Muscle of back (tissue), 11 donors: ENCODE results near the gene GABARAP. TPM values are rescaled to one million over a fixed set of nuclear protein-coding genes. Genes with fewer than 3 reads are reported as not detected.

ENCODE experiments used
- DNase-seq, 3 donors: peaks; one replicate each; pipeline versions ENCODE4 v3.0.0 to v3.0.0-alpha.2; 2013
- polyA plus RNA-seq, 10 donors: library from polyadenylated mRNA; unstranded; fragments of 120-200 nt; gene quantifications; one replicate each; pipeline ENCODE4 v1.2.1, GENCODE V29; 2013; ENCODE audit not compliant: insufficient read length in 10 of 10

Gene GABARAP
- polyA plus RNA-seq, 10 donors: 271 to 406 (median 306) TPM

DNA sequence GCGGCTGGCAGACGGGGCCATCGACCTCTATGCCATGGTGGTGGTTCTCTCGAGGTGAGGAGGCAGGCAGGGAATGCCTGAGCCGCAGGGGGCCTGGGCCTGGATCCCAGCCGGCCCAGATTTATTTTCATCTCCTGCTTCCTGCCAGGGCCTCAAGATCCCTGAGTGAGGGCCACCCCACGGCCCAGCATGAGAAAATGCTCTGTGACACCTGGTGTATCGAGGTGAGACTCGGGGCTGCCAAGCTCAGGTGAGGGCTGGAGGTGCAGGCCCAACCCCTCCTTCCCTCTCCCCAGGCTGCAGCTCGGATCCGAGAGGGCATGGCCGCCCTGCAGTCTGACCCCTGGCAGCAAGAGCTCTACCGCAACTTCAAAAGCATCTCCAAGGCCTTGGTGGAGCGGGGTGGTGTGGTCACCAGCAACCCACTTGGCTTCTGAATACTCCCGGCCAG lies 17.6 kb downstream of the GABARAP start:
- DNase-seq: peak in 1 of 3 donors; percentile 7

DNA sequence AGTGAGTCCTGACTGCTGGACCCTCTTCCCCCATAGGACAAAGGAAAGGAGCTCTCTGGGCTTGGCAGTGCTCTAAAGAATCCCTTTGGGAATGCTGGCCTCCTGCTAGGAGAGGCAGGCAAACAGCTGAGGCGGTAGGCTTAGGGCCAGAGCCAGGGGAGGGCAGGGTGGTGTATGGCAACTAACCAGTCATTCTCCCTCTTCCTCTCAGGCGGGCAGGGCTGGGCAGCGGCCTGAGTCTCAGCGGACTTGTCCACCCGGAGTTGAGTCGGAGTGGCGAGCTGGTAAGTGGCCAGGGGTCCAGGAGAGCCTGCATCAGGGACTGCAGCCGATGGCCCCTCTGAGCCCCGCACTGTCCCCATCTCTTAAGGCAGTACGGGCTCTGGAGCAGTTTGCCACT lies 18.1 kb downstream of the GABARAP start:
- peak in 1 of 3 donors; percentile 10 for DNase-seq

DNA sequence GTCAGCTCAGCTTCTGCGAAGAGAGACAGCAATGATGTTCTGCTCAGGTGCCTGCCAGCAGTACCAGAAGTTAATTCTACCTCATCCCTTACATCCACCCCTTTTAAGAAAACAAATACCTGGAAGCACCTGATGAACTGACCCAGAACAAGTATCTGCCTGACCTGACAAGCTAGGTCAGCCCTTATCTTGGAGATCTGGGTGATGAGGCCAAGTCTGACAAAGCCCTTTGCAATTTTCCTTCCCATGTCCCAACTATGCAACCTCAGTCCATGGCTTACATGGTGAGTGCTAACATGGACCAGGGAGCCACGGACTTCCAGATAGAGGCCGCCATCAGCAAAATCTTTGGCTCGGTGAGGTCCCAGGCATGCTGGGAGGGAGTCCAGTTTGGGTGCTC lies 18.9 kb downstream of the GABARAP start:
- DNase-seq: no peak

DNA sequence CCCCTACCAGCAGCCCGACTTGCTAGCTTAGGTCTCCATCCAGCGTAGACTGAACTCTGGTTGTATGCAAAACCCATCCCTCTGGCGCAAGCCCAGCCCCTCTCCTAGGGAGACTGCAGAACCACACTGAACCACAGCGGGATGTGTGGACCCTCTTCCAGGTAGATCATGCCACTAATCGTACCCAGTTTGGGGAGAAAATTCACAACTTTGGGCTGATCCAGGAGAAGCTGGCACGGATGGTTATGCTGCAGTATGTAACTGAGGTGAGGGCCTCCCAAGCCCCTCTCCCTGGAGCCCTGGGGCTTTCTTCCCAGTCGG lies 19.3 kb downstream of the GABARAP start:
- DNase-seq: no peak

DNA sequence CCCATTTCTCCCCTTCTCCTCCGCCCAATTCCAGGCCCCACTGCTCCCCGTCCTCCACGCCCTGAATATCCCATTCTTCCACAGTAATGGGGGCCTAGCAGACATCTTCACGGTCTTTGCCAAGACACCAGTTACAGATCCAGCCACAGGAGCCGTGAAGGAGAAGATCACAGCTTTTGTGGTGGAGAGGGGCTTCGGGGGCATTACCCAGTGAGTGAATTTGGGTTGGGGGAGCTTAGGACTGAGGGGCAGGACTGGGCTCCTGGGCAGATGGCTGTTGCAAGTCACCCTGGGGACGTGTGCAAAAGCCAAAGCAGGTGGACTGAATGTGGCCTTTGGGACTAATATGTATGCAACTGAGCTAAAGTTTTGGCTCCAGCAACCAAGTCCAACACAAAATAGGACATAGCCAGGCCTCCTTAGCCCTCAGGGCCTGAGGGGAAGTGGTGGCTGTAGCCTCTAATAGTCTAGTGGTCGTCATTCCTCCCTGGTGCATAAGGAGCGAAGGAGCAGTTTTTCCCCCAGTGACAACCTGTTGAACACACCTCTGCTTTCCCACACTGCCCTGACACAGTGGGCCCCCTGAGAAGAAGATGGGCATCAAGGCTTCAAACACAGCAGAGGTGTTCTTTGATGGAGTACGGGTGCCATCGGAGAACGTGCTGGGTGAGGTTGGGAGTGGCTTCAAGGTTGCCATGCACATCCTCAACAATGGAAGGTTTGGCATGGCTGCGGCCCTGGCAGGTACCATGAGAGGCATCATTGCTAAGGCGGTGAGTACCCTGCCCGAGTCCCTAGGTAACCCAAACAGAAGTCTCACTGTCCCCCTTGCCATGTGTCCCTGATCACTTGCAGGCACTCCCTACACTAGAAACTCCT lies 19.9 kb downstream of the GABARAP start:
- peak in 1 of 3 donors; percentile 45 for DNase-seq

DNA sequence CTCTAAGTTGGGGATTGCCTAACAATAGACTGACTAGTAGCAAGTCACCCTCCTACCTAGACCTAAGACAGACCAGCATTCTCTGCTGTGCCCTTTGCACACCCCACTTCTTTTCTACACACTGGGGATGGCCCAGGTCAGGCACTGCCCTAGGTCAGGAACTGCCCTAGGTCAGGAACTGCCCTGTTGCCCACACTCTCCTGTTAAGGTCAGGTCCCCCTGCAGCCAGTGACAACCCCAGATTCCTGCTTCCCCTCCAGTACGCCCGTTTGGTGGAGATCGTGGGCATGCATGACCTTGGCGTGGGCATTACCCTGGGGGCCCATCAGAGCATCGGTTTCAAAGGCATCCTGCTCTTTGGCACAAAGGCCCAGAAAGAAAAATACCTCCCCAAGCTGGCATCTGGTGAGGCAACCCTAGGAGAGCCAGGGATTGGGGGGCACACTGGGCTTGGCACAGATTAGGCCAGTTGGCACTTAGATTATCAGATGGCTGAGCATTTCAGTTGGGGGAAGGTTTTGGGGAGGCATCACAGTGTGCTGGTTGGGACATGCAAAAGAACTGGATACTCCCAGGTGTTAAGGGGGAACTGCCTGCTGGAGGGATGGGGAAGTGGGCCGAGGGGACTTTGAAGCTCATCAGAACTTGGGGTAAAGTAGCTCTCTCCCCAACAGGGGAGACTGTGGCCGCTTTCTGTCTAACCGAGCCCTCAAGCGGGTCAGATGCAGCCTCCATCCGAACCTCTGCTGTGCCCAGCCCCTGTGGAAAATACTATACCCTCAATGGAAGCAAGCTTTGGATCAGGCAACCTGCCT lies 20.8 kb downstream of the GABARAP start:
- DNase-seq: no peak

DNA sequence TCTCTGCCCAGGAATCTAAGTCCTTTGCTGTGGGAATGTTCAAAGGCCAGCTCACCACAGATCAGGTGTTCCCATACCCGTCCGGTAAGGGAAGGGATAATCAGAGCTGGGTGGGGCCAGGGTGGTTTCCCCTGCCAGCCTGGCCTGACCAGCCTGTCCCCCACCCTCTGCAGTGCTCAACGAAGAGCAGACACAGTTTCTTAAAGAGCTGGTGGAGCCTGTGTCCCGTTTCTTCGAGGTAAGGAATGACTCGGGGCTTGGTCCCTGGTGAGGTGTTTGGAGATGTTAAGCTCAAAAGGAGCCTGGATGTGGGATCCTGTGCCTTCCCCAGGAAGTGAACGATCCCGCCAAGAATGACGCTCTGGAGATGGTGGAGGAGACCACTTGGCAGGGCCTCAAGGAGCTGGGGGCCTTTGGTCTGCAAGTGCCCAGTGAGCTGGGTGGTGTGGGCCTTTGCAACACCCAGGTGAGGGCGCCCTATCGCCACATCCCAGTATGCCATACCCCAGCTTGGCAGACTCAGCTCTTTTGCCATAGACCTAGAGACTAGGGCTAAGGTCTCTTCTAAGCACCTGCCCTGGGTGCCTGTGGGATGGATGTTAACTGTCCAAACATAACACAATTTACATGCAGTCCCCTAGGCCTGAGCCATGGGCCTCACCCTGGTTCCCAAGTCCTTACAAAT lies 21.5 kb downstream of the GABARAP start:
- peak in 1 of 3 donors; percentile 57 for DNase-seq

DNA sequence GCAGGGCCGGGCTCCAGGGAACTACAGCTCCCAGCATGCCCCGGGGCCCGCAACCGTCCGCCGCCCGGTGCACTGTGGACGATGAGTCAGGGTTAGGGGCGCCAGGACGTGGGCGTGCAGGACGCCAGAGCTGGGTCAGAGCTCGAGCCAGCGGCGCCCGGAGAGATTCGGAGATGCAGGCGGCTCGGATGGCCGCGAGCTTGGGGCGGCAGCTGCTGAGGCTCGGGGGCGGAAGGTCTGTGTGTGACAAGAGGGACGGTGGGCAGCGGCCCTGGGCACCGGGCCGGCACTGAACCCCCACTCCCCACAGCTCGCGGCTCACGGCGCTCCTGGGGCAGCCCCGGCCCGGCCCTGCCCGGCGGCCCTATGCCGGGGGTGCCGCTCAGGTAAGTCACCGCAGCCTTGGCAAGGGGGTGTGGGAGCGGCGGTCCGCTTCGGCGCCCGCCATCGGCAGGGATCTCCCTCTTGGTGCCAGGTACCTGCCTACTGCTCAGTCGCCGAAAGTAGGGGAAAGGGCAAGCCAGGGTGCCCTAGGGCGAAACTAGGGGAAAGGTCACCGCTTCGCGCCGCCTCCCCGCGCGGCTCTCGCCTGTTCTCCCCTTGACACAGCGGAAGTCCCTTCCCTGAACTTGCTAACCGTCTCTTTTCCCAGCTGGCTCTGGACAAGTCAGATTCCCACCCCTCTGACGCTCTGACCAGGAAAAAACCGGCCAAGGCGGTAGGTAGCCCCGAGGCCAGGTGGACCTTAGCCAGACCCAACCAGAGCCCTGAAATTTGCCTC lies 22.2 kb downstream of the GABARAP start, which contains the start of the genes ACADVL and DLG4:
TSS of gene ACADVL (plus strand) at position 127 of the 781 bp plus-strand sequence. CDS start at position 174, 47 bp downstream.
TSS of gene DLG4 (minus strand) at position 25 of the 781 bp plus-strand sequence.
- peak; percentile 86 to 97 (median 93) for DNase-seq

DNA sequence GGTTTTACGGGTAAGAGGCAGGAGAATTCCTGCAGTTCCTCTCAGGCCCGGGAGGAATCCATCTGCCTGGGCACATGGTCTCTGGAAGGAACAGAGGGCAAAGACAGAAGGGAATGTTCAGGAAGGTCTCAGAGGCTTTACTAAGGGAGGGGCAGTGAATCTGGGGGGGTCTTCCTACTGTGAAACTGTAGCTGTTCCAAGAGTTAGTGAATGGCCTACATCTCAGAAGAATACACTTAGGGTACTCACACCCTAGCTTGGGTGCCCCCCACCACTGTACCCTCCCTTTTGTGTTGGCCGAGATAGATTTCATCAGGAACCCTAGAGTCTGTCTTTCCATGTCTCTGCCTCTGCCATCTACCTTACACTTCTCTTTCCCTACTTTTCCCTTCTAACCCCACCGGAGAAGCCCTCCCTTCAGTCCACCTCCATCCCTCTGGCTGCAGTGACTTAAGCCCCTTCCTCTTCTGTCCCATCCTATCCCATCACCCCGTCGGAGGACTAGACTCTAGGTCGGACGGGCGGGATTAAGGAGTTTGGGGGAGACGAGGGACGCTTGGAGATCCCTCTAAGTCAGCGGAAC lies 22.9 kb downstream of the GABARAP start:
- no peak for DNase-seq

DNA sequence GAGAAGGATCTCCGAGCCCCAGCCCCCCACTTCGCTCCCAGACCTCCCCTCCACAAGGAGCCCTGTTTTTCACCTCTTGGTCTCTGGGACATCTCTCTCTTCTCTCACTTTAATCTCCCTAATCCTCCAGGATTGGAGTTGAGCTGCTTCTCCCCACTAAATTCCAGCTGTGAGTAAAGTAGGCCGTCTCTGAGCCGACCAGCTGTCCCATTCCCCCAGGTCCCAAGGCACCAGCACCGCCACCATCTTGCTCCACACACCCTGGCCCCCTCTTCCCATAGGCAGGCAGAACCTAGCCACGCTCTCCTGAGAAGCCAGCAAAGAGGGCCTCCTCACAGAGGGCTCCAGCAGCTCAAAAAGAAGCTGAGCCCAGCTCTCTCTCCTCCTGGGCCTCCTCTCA lies 23.5 kb downstream of the GABARAP start:
- no peak for DNase-seq

DNA sequence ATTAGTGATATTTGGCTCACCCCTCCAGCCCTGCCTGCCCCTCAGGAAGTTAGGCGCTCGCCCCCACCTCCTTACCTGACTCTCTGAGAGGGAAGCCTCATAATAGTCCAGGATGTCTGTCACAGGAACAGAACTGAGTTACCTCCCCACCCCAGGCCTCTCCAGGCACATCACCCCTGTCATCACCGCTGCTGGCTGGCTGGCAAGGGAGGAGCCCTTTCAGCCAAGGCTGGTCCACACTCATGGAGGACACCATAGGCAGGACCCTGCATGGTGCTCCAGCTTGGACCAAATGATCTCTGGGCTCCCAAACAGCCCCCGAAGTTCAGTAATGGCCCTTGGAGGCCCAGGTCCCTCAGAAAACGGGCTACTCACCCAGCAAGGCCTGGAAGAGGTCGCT lies 24.1 kb downstream of the GABARAP start:
- no peak for DNase-seq

DNA sequence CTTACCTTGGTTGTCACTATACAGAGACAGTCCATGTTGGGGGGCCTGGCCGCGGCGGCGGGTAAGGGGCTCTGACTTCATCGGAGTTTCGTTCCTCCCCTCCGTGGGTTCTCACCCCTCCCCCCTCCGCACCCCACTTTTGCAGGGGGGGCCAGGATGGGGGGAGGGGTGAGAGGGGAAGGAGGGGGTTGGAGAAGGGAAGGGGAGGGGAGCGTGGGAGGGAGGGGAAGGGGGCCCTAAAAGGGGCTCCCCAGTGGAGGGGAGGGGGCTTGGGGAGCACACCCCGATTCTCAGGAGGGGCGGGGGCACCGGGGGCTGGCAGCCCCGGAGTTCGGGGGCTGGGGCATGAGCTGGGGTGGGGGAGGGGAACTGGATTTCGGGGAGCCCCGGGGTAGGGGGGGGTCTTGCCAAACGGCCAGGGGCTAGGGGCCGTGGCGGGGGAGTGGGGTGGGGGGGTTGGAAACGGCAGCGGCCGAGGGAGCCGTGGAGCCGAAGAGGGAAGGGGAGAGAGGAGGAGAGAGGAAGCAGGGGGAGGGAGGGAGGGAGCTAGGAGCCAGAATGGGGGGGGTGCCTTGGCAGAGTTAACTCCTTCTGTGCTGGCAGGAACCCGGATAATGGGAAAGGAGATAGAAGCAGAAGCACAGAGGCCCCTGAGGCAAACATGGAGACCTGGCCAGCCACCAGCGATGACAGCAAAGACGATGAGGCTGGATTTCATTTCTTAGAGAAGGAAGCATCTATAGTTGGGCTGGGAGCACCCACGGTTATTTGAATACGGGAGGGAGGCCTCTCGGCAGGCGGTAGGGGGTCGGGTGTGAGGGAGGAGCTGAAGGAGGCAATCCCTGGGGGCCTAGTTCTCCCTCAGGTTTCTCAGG lies 24.9 kb downstream of the GABARAP start:
- DNase-seq: peak; percentile 69 to 92 (median 88)

DNA sequence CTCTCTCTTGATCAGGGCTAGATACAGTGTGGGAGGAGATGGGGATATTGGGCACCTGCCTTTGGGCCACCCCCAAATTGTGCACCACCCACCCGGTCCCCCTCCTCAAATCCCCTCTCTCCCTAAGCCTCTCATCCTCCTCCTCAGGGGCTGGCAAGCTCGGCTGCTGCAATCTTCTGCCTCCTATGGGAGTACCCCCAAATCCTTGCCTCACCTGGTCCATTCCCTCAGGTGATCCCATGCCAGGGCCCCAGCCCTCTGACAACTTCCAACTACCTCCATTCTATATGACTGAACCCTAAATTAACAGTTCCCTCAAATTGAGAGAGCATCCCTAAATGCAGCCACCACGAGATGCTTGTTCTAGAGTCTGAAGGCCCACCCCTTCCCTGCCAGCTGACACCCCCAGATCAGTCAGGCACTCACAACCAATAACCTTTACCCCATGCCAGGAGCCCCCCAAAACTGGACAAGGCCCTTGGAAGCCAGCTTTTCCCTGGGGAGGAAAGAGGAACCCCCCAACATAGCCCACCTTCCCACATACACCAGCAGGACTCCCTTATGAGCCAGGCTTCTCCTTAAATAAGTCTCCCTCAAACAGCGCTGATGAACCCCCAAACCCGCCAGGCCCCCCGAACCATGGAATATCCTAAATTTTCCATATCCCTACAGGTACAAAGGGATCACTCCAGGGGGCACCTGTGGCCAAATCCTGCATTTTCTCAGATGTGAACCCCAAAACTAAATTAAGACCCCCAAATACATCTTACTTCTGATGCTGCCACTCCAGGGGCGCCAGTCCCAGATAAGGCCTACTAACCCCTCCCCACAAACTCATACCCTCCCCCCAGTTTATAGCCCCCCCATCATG lies 25.8 kb downstream of the GABARAP start:
- DNase-seq: peak in 1 of 3 donors; percentile 39

DNA sequence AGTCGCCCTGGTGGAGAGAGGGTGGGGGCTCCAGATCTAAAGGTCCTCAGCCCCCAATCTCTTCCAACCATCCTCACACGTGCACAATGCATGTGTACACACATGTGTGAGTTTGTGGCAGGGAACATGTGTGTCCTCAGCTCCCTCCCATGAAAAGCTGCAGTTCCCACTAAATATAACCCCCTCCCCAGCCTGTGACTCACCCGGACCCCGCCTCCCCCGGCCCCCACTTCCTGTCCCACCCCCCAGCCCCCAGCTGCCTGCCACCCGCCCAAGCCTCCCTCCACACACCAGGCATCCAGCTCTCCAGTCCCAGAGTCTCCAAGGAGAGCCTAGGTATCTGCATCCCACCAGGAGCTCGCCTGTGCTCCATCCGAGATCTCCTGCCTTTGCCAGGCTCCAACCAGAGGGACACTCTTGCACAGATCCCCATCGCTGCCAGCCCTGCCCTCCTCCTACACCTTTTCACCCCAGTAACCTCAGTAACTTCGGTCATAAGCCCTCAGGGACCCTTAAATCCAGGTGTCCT lies 26.5 kb downstream of the GABARAP start:
- DNase-seq: no peak

DNA sequence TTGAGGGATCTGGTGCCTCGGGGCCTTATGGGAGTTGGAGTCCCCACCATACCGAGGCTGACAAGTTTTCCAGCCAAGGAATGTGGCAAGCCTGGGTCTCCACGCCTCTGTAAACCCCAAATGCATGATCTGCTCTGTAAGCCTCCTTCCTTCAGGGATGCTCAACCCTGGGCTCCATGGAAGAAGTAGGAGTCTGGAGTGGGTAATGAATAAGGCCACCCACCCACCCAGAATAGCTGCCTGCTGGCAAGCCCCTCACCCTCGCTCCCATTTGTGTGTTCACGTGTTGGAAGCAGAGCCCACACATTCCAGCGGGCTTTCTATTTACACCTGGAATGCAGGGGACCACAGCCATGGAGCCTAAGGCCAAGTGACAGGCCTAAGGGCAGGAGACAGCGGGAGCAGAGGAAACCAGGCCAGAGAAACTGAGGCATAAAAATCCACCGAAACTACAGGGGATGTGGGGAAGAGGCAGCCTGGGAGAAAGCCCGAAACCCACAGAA lies 27.1 kb downstream of the GABARAP start:
- DNase-seq: no peak

DNA sequence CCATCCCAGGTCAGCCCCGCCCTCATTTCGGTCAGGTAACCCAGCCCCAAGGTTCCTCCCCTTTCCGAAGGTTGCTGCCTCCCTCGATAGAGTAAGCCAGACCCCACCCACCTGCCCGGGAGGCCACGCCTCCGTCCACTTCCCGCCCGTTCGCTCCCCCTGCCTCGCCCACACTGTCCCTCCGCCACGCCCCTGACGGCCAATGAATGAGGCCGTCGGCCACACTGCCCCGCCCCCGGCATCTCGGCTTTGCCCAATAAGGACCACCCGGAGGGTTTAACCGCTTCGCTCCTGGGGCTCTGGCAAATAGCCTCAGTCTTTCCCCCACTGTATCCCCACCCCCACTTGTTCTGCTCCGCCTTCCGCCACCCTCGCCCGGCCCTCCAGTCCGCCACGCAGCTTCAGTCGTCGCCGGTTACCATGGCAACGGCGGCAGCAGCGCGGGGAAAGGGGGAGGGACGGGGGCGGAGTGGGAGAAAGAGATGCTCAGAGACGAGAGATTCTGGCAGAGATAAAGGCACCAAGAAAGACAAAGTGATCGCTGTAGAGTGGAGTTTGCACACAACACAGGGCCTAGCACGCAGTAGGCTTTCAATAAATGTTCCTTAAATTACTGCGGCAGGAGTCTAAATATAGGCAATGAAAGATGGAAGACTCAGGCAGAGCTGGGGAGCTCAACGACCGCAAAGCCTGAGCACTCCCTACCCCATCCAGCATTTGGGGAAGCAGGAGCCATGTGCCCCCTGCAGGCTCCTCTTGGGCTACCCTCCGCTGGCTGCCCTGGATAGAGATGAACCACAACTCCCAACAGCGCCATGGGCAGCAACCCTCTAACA lies 27.7 kb downstream of the GABARAP start:
- peak; percentile 98 to 99 (median 98) for DNase-seq

DNA sequence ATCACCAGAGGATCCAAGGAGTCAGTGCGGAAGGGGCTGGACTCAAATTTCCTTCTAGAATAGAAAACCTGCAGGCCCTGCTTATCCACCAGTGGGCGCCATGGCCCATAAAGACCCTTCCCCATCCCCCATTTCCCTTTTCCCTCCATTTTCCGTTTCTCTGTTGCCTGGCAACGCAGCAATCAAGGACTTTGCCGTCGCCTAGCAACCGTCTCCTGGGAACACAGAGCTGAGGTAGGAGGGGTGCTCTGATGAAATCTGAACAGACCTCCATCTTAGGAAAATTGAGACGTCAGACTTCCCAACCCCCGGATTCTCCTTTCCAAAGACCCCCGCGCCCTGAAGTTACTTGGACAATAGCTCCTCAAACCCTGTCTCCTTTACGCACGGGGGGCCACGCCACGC lies 28.4 kb downstream of the GABARAP start:
- DNase-seq: peak; percentile 78 to 94 (median 89)
